H9 (cell line): ENCODE measurements around the gene CYTL1. TPM values are rescaled to one million over a fixed set of nuclear protein-coding genes. Genes with fewer than 3 reads are reported as not detected.

Experiments used
- DNase-seq: peaks from one replicate; pipeline ENCODE4 v3.0.0-alpha.2; 2017
- H2AFZ ChIP-seq: one replicate; pipeline ENCODE4 v1.6.1; 2013; ENCODE audit warnings: mild to moderate bottlenecking, low read length, control low read depth, moderate library complexity
- H2AK5ac ChIP-seq: 2 replicates; pipeline ENCODE4 v1.6.1; 2013; ENCODE audit warnings: low read length, control low read depth, mixed read lengths; ENCODE audit not compliant: insufficient read length
- H2BK120ac ChIP-seq: one replicate; pipeline ENCODE4 v1.6.1; 2013; ENCODE audit warnings: low read depth, mild to moderate bottlenecking, low read length, control low read depth, inconsistent platforms; ENCODE audit not compliant: poor library complexity, severe bottlenecking
- H2BK12ac ChIP-seq: 2 replicates; pipeline ENCODE4 v1.6.1; 2013; ENCODE audit warnings: low read length, control low read depth, mixed read lengths, low read depth; ENCODE audit not compliant: insufficient read length
- H2BK15ac ChIP-seq: 2 replicates; pipeline ENCODE4 v1.6.1; 2013; ENCODE audit warnings: low read depth, low read length, control low read depth
- H2BK20ac ChIP-seq: one replicate; pipeline ENCODE4 v1.6.1; 2013; ENCODE audit warnings: low read depth, mild to moderate bottlenecking, low read length, control low read depth, inconsistent platforms; ENCODE audit not compliant: poor library complexity, severe bottlenecking
- H2BK5ac ChIP-seq: 2 replicates; pipeline ENCODE4 v1.6.1; 2013; ENCODE audit warnings: low read length, control low read depth, mixed read lengths; ENCODE audit not compliant: insufficient read length
- H3K14ac ChIP-seq: 2 replicates; pipeline ENCODE4 v1.6.1; 2013; ENCODE audit warnings: low read length, control low read depth; ENCODE audit not compliant: insufficient read depth
- H3K18ac ChIP-seq: 2 replicates; pipeline ENCODE4 v1.6.1; 2013; ENCODE audit warnings: low read depth, mild to moderate bottlenecking, mixed read lengths, low read length, control low read depth; ENCODE audit not compliant: insufficient read length
- H3K23ac ChIP-seq: 2 replicates; pipeline ENCODE4 v1.6.1; 2013; ENCODE audit warnings: low read length, control low read depth, mixed read lengths, low read depth; ENCODE audit not compliant: insufficient read length
- H3K23me2 ChIP-seq: 2 replicates; pipeline ENCODE4 v1.6.1; 2013; ENCODE audit warnings: low read depth, mild to moderate bottlenecking, mixed read lengths, low read length, control low read depth; ENCODE audit not compliant: insufficient read length, poor library complexity, severe bottlenecking
- H3K27ac ChIP-seq: 2 replicates; pipeline ENCODE4 v1.5.1; 2013; ENCODE audit warnings: low read length, control low read depth, mixed read lengths, low read depth; ENCODE audit not compliant: insufficient read length
- H3K27me3 ChIP-seq: 2 replicates; pipeline ENCODE4 v1.6.1; 2013; ENCODE audit warnings: low read length, control low read depth, inconsistent platforms; ENCODE audit not compliant: insufficient read depth
- H3K4ac ChIP-seq: 2 replicates; pipeline ENCODE4 v1.6.1; 2013; ENCODE audit warnings: low read depth, mild to moderate bottlenecking, control low read depth, inconsistent platforms, low read length, moderate library complexity
- H3K4me1 ChIP-seq: 2 replicates; pipeline ENCODE4 v1.6.1; 2013; ENCODE audit warnings: low read length, control low read depth, inconsistent platforms; ENCODE audit not compliant: insufficient read depth
- H3K4me2 ChIP-seq: 2 replicates; pipeline ENCODE4 v1.6.1; 2013; ENCODE audit warnings: low read length, control low read depth, mixed read lengths; ENCODE audit not compliant: insufficient read length, insufficient read depth
- H3K56ac ChIP-seq: 2 replicates; pipeline ENCODE4 v1.6.1; 2013; ENCODE audit warnings: low read depth, mild to moderate bottlenecking, mixed read lengths, low read length, control low read depth; ENCODE audit not compliant: insufficient read length
- H3K79me1 ChIP-seq: 2 replicates; pipeline ENCODE4 v1.6.1; 2013; ENCODE audit warnings: low read depth, mild to moderate bottlenecking, moderate library complexity, low read length, control low read depth, inconsistent platforms; ENCODE audit not compliant: insufficient read depth, poor library complexity, severe bottlenecking
- H3K79me2 ChIP-seq: 2 replicates; pipeline ENCODE4 v1.6.1; 2013; ENCODE audit warnings: low read length, control low read depth, inconsistent platforms; ENCODE audit not compliant: insufficient read depth
- H3K9ac ChIP-seq: 2 replicates; pipeline ENCODE4 v1.6.1; 2013; ENCODE audit warnings: low read length, control low read depth, mixed read lengths; ENCODE audit not compliant: insufficient read length; ENCODE audit errors: extremely low read depth
- H3K9me3 ChIP-seq: one replicate; pipeline ENCODE4 v1.6.1; 2013; ENCODE audit warnings: low read depth, low read length, inconsistent platforms; ENCODE audit not compliant: control insufficient read depth
- H3T11ph ChIP-seq: one replicate; pipeline ENCODE4 v1.6.1; 2013; ENCODE audit warnings: mild to moderate bottlenecking, low read length, control low read depth, inconsistent platforms
- H4K20me1 ChIP-seq: one replicate; pipeline ENCODE4 v1.6.1; 2013; ENCODE audit not compliant: control insufficient read depth, insufficient read length, insufficient read depth
- H4K5ac ChIP-seq: 2 replicates; pipeline ENCODE4 v1.6.1; 2013; ENCODE audit warnings: low read depth, mild to moderate bottlenecking, mixed read lengths, low read length, control low read depth; ENCODE audit not compliant: insufficient read length
- H4K8ac ChIP-seq: replicated peaks from 2 replicates; pipeline ENCODE4 v1.6.1; 2013; ENCODE audit warnings: low read length, control low read depth, mixed read lengths, low read depth; ENCODE audit not compliant: insufficient read length
- H4K91ac ChIP-seq: 2 replicates; pipeline ENCODE4 v1.6.1; 2013; ENCODE audit warnings: low read depth, mild to moderate bottlenecking, moderate library complexity, mixed read lengths, low read length, control low read depth; ENCODE audit not compliant: insufficient read length
- H3K27ac Mint-ChIP-seq, 3 experiments: 2 replicates in 2 of 3; 3 replicates in 1 of 3; pipeline ENCODE4 v1.8.0; 2020 to 2021; ENCODE audit warnings: mixed read lengths in 3 of 3, mild to moderate bottlenecking in 1 of 3, moderate library complexity in 1 of 3
- H3K27me3 Mint-ChIP-seq: 2 replicates; pipeline ENCODE4 v1.8.0; 2021; ENCODE audit warnings: low read depth, mild to moderate bottlenecking, moderate library complexity, mixed read lengths
- H3K36me3 Mint-ChIP-seq, 3 experiments: 2 replicates in 2 of 3; 3 replicates in 1 of 3; pipeline ENCODE4 v1.8.0; 2020 to 2021; ENCODE audit warnings: low read depth in 3 of 3, mixed read lengths in 3 of 3; ENCODE audit not compliant: insufficient read depth in 1 of 3
- H3K4me1 Mint-ChIP-seq, 2 experiments: 2 replicates each; pipeline ENCODE4 v1.8.0; 2020; ENCODE audit warnings: mixed read lengths in 2 of 2
- H3K4me3 Mint-ChIP-seq, 2 experiments: 2 replicates in 1 of 2; 3 replicates in 1 of 2; pipeline ENCODE4 v1.8.0; 2020 to 2021; ENCODE audit warnings: mild to moderate bottlenecking in 2 of 2, mixed read lengths in 2 of 2, moderate library complexity in 1 of 2
- H3K9me3 Mint-ChIP-seq, 2 experiments: 2 replicates in 1 of 2; 3 replicates in 1 of 2; pipeline ENCODE4 v1.8.0; 2020; ENCODE audit warnings: mild to moderate bottlenecking in 2 of 2, mixed read lengths in 2 of 2, moderate library complexity in 1 of 2
- CTCF ChIP-seq: fragments of 200-600 bp; sonication (generic); conservative IDR thresholded peaks from 3 replicates; pipeline ENCODE4 v1.8.0; 2021; ENCODE audit warnings: antibody characterized with exemption, mild to moderate bottlenecking
- WGBS: extraction: QIAGEN DNeasy Blood & Tissue Kit; methylation state at CpG from one replicate; pipeline ENCODE4 v1.1.7; 2013; ENCODE audit warnings: missing lambda C conversion rate, low lambda C conversion rate, mixed read lengths; ENCODE audit not compliant: insufficient read length; ENCODE audit errors: extremely low coverage; 5-methylcytosine and 5-hydroxymethylcytosine counted together
- total RNA-seq: library from RNA; stranded (reverse); gene quantifications from 2 replicates; pipeline ENCODE4 v1.2.1, GENCODE V29; 2021

CYTL1 gene
- total RNA-seq, 1 experiment from 2014 or later = 1.7 TPM

DNA sequence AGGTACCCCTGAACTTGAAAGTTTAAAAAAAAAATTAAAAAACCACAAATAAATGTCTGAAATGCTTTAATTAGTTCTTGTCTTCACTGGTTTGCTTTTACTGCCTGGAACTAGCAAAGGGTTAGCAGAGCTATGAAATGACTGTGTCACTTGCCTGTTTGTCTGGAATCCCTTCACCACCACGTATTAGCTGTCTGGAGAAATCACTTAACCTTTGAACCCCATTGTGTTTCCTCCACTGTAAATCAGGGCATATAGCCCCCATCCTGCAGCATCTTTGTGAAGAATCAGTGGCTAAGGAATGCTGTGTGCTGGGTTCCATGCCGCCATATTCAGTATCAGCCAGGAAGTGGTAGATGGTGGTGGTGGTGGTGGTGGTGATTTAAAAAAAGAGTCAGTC is 6.3 kb downstream of the CYTL1 start:
- Mint-ChIP-seq H3K9me3 (no peaks in the 10 kb centered on the region), H3K4me3 (no peak overlapping the region), H3K4me1 (peaks cover 2 to 3% of the 10 kb centered on the region in 2 experiments; a peak in 2 of 4 replicates), H3K27ac (no peak overlapping the region), H3K27me3 (peaks cover 33% of the 10 kb centered on the region), H3K36me3 (no peaks in the 10 kb centered on the region)
- WGBS = no CpG with 5 or more reads among the region's 2 CpGs
- Histone ChIP-seq H3K56ac (no peak overlapping the region), H4K5ac (no peak overlapping the region), H4K8ac (no peak overlapping the region), H3K9me3 (no peaks in the 10 kb centered on the region), H2BK5ac (no peak overlapping the region), H2BK12ac (no peak overlapping the region), H3K79me2 (0 out of 2 replicates have a peak, but pooled peaks cover 1% of the 10 kb centered on the region), H2BK15ac (no peak overlapping the region), H3K27ac (no peak overlapping the region), H3K18ac (no peak overlapping the region), H3K27me3 (no peaks in the 10 kb centered on the region), H3K9ac (no peak overlapping the region), H3K4ac (no peak overlapping the region), H2AFZ (no peak overlapping the region), H3K79me1 (no peaks in the 10 kb centered on the region), H2BK120ac (no peak overlapping the region), H3K4me1 (no peaks in the 10 kb centered on the region), H4K20me1 (no peaks in the 10 kb centered on the region), H2AK5ac (no peak overlapping the region), H3K23ac (no peak overlapping the region), H2BK20ac (no peak overlapping the region), H3K23me2 (no peaks in the 10 kb centered on the region), H3K4me2 (no peak overlapping the region), H3T11ph (no peak overlapping the region), H4K91ac (no peak overlapping the region), H3K14ac (no peak overlapping the region)
- peak; percentile 2 for DNase-seq
- TF ChIP-seq CTCF = no peak
